Neural cell (in vitro differentiated cells): ENCODE measurements around the gene CES4A. TPM values are rescaled to one million over a fixed set of nuclear protein-coding genes. Genes with fewer than 3 reads are reported as not detected.

Source experiments
- H2AFZ ChIP-seq: fragments of 200-600, 300-800 bp; sonication (generic), shearing (Covaris generic); 2 replicates; pipeline ENCODE4 v1.6.0; 2014; ENCODE audit warnings: low read depth, mild to moderate bottlenecking, antibody characterized with exemption, low read length, moderate library complexity
- H3F3A ChIP-seq: fragments of 200-600 bp; shearing (Covaris generic); 2 replicates; pipeline ENCODE4 v1.6.1; 2016; ENCODE audit warnings: mild to moderate bottlenecking, moderate library complexity, mixed read lengths, antibody characterized with exemption, low read length; ENCODE audit not compliant: insufficient read depth, poor library complexity, severe bottlenecking
- H3K27ac ChIP-seq: fragments of 200-600, 300-800 bp; sonication (generic), shearing (Covaris generic); 2 replicates; pipeline ENCODE4 v1.5.1; 2014; ENCODE audit warnings: mild to moderate bottlenecking, low read length, moderate library complexity
- H3K27me3 ChIP-seq: fragments of 300-800, 200-600 bp; sonication (generic), shearing (Covaris generic); 2 replicates; pipeline ENCODE4 v1.6.0; 2014; ENCODE audit warnings: mild to moderate bottlenecking, low read depth, low read length, moderate library complexity; ENCODE audit not compliant: insufficient read depth
- H3K36me3 ChIP-seq: fragments of 300-800, 200-600 bp; sonication (generic), shearing (Covaris generic); 2 replicates; pipeline ENCODE4 v1.5.1; 2014; ENCODE audit warnings: mild to moderate bottlenecking, antibody characterized with exemption, low read length, moderate library complexity; ENCODE audit not compliant: insufficient read depth
- H3K4me2 ChIP-seq: fragments of 300-800, 200-600 bp; sonication (generic), shearing (Covaris generic); 2 replicates; pipeline ENCODE4 v1.6.0; 2014; ENCODE audit warnings: mild to moderate bottlenecking, low read length
- H3K4me3 ChIP-seq: fragments of 300-800, 200-600 bp; sonication (generic), shearing (Covaris generic); 2 replicates; pipeline ENCODE4 v1.5.1; 2014; ENCODE audit warnings: mild to moderate bottlenecking, low read length, moderate library complexity
- H3K79me2 ChIP-seq: fragments of 200-600 bp; shearing (Covaris generic); replicated peaks from 2 replicates; pipeline ENCODE4 v1.6.0; 2014; ENCODE audit warnings: mild to moderate bottlenecking, low read length, moderate library complexity; ENCODE audit not compliant: insufficient read depth
- H3K9ac ChIP-seq: fragments of 300-800, 200-600 bp; sonication (generic), shearing (Covaris generic); 2 replicates; pipeline ENCODE4 v1.6.1; 2016; ENCODE audit warnings: mild to moderate bottlenecking, low read length, mixed read lengths
- H3K9me2 ChIP-seq: fragments of 200-600 bp; shearing (Covaris generic); 2 replicates; pipeline ENCODE4 v1.6.1; 2016; ENCODE audit warnings: mild to moderate bottlenecking, low read length, mixed read lengths; ENCODE audit not compliant: insufficient read depth
- H3K9me3 ChIP-seq: fragments of 200-600, 300-800 bp; sonication (generic), shearing (Covaris generic); 2 replicates; pipeline ENCODE4 v1.6.1; 2016; ENCODE audit warnings: mild to moderate bottlenecking, mixed run types, low read length, moderate library complexity, mixed read lengths
- H4K20me1 ChIP-seq: fragments of 200-600 bp; shearing (Covaris generic); 2 replicates; pipeline ENCODE4 v1.6.1; 2016; ENCODE audit warnings: mild to moderate bottlenecking, mixed run types; ENCODE audit not compliant: insufficient read depth
- EP300 ChIP-seq: fragments of 450-650 bp; conservative IDR thresholded peaks from 2 replicates; pipeline ENCODE4 v1.6.1; 2014; ENCODE audit warnings: antibody characterized with exemption, mild to moderate bottlenecking, moderate library complexity; ENCODE audit not compliant: poor library complexity, severe bottlenecking
- EZH2 ChIP-seq: fragments of 200-600, 300-800 bp; shearing (Covaris generic), sonication (generic); IDR thresholded peaks from 2 replicates; pipeline ENCODE4 v1.6.1; 2014; ENCODE audit warnings: antibody characterized with exemption, low read length, borderline replicate concordance, mild to moderate bottlenecking; ENCODE audit not compliant: insufficient read depth, poor library complexity, severe bottlenecking
- MXI1 ChIP-seq: fragments of 450-650 bp; conservative IDR thresholded peaks from 2 replicates; pipeline ENCODE4 v1.6.1; 2014; ENCODE audit warnings: antibody characterized with exemption, mild to moderate bottlenecking; ENCODE audit not compliant: poor library complexity, severe bottlenecking
- POLR2AphosphoS5 ChIP-seq: IDR thresholded peaks from 2 replicates; pipeline ENCODE4 v1.6.1; 2012
- RAD21 ChIP-seq: fragments of 450-650 bp; conservative IDR thresholded peaks from 2 replicates; pipeline ENCODE4 v1.6.1; 2014; ENCODE audit warnings: antibody characterized with exemption, mild to moderate bottlenecking, moderate library complexity
- SMC3 ChIP-seq: fragments of 450-650 bp; conservative IDR thresholded peaks from 2 replicates; pipeline ENCODE4 v1.6.1; 2014; ENCODE audit warnings: antibody characterized with exemption, mild to moderate bottlenecking, moderate library complexity; ENCODE audit not compliant: poor library complexity
- TAF1 ChIP-seq: IDR thresholded peaks from 2 replicates; pipeline ENCODE4 v1.6.1; 2012; ENCODE audit warnings: low read depth
- polyA plus RNA-seq: library from polyadenylated mRNA; depleted of rRNA; stranded (reverse); fragments of >200 nt; gene quantifications from 2 replicates; pipeline ENCODE4 v1.2.3, GENCODE V29; 2014
- TF ChIP-seq, protein P1 (sequence below): IDR thresholded peaks from 2 replicates; pipeline ENCODE4 v1.6.1; 2012; ENCODE audit warnings: borderline replicate concordance
- TF ChIP-seq, protein P2 (sequence below): fragments of 450-650 bp; IDR thresholded peaks from 2 replicates; pipeline ENCODE4 v1.5.1; 2014; ENCODE audit warnings: antibody characterized with exemption, mild to moderate bottlenecking, moderate library complexity; ENCODE audit not compliant: poor library complexity, severe bottlenecking

CES4A gene
- polyA plus RNA-seq, 1 donor from 2014 or later = 51.2 TPM

DNA sequence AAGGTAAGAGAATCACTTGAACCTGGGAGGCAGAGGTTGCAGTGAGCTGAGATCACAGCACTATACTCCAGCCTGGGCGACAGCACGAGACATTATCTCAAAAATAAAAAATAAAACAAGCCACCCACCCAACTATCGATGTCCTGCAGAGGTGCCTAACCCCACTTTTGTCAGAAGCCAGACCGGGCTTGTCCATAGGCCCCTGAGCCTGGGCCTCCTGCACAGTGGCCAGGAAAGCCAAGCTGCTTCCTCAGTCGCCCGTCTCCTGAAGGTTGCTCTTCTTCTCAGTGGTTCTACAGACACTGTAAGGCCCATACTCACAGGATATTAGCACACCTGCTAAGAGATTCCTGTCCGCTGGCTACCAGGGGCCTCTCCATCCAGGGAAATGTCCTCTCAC, 41.8 kb upstream of the CES4A start:
- no peaks in the 10 kb centered on the region for H3K36me3 ChIP-seq
- no peak overlapping the region for H3K4me3 ChIP-seq
- TF ChIP-seq RAD21 (no peak), EP300 (no peak), SMC3 (no peak), TAF1 (no peak), EZH2 (no peak), POLR2AphosphoS5 (no peak), MXI1 (no peak)
- TF ChIP-seq, protein P1, sequence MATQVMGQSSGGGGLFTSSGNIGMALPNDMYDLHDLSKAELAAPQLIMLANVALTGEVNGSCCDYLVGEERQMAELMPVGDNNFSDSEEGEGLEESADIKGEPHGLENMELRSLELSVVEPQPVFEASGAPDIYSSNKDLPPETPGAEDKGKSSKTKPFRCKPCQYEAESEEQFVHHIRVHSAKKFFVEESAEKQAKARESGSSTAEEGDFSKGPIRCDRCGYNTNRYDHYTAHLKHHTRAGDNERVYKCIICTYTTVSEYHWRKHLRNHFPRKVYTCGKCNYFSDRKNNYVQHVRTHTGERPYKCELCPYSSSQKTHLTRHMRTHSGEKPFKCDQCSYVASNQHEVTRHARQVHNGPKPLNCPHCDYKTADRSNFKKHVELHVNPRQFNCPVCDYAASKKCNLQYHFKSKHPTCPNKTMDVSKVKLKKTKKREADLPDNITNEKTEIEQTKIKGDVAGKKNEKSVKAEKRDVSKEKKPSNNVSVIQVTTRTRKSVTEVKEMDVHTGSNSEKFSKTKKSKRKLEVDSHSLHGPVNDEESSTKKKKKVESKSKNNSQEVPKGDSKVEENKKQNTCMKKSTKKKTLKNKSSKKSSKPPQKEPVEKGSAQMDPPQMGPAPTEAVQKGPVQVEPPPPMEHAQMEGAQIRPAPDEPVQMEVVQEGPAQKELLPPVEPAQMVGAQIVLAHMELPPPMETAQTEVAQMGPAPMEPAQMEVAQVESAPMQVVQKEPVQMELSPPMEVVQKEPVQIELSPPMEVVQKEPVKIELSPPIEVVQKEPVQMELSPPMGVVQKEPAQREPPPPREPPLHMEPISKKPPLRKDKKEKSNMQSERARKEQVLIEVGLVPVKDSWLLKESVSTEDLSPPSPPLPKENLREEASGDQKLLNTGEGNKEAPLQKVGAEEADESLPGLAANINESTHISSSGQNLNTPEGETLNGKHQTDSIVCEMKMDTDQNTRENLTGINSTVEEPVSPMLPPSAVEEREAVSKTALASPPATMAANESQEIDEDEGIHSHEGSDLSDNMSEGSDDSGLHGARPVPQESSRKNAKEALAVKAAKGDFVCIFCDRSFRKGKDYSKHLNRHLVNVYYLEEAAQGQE = no peak
- TF ChIP-seq, protein P2, sequence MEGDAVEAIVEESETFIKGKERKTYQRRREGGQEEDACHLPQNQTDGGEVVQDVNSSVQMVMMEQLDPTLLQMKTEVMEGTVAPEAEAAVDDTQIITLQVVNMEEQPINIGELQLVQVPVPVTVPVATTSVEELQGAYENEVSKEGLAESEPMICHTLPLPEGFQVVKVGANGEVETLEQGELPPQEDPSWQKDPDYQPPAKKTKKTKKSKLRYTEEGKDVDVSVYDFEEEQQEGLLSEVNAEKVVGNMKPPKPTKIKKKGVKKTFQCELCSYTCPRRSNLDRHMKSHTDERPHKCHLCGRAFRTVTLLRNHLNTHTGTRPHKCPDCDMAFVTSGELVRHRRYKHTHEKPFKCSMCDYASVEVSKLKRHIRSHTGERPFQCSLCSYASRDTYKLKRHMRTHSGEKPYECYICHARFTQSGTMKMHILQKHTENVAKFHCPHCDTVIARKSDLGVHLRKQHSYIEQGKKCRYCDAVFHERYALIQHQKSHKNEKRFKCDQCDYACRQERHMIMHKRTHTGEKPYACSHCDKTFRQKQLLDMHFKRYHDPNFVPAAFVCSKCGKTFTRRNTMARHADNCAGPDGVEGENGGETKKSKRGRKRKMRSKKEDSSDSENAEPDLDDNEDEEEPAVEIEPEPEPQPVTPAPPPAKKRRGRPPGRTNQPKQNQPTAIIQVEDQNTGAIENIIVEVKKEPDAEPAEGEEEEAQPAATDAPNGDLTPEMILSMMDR = no peak
- H3K4me2 ChIP-seq = no peak overlapping the region
- no peaks in the 10 kb centered on the region for H3K9me2 ChIP-seq
- no peak overlapping the region for H3K9ac ChIP-seq
- H3K27ac ChIP-seq = no peak overlapping the region
- no peaks in the 10 kb centered on the region for H3K9me3 ChIP-seq
- H2AFZ ChIP-seq = no peak overlapping the region
- H3F3A ChIP-seq = no peaks in the 10 kb centered on the region
- peaks cover 36% of the 10 kb centered on the region for H3K27me3 ChIP-seq
- no peaks in the 10 kb centered on the region for H4K20me1 ChIP-seq
- H3K79me2 ChIP-seq = no peaks in the 10 kb centered on the region

DNA sequence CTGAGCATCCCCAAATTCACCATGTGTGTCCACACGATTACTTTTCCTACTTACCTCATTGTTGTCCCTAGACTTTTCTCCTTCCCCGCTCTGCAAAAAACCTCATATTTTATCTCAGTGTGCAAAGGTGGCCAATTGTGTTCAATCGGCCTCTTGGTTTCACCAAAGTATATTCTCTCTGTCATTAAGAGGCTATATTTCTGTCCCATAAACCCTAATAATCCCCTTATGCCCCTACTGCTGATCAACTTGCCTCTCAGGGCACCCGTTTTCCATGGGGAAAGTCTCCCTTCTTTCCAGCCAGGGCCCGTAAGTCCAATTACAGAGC, 41.5 kb upstream of the CES4A start:
- no peak overlapping the region for H3K4me3 ChIP-seq
- H3K27ac ChIP-seq = no peak overlapping the region
- TF ChIP-seq, protein P2 = no peak
- TF ChIP-seq MXI1 (no peak), POLR2AphosphoS5 (no peak), RAD21 (no peak), SMC3 (no peak)

More for the DNA sequence above, 41.5 kb upstream of the CES4A start:
- no peak overlapping the region for H3K4me2 ChIP-seq
- no peaks in the 10 kb centered on the region for H3K36me3 ChIP-seq
- no peak overlapping the region for H3K9ac ChIP-seq
- H4K20me1 ChIP-seq = no peaks in the 10 kb centered on the region
- H3F3A ChIP-seq = no peaks in the 10 kb centered on the region
- no peaks in the 10 kb centered on the region for H3K79me2 ChIP-seq
- H3K27me3 ChIP-seq = peaks cover 36% of the 10 kb centered on the region
- H3K9me3 ChIP-seq = no peaks in the 10 kb centered on the region
- no peaks in the 10 kb centered on the region for H3K9me2 ChIP-seq
- no peak overlapping the region for H2AFZ ChIP-seq
